ENCODE results near the gene ZNF146. TPM values are rescaled to one million over a fixed set of nuclear protein-coding genes. Genes with fewer than 3 reads are reported as not detected.

The ZNF146 gene
- total RNA-seq, 1 donor from 2014 or later: 70.0 TPM

GRCh38 chr19:36257520-36257876, 42.6 kb downstream of the ZNF146 start:
- Mint-ChIP-seq H3K4me3 (ENCODE audit: unreplicated experiment) (peak overlapping the region; percentile 58), H3K9me3 (ENCODE audit: unreplicated experiment) (peaks cover 5% of the 10 kb centered on the region), H3K36me3 (ENCODE audit: unreplicated experiment) (peaks cover 6% of the 10 kb centered on the region), H3K4me1 (ENCODE audit: unreplicated experiment) (no peaks in the 10 kb centered on the region), H3K27me3 (ENCODE audit: unreplicated experiment) (no peaks in the 10 kb centered on the region), H3K27ac (ENCODE audit: unreplicated experiment) (no peak overlapping the region)
- no peak for DNase-seq (ENCODE audit: extremely low spot score, unreplicated experiment)
- no peak for TF ChIP-seq CTCF (IDR thresholded peaks at IDR 0.05)

GRCh38 chr19:36258028-36258875, 43.3 kb downstream of the ZNF146 start:
- Mint-ChIP-seq H3K9me3 (ENCODE audit: unreplicated experiment) (peaks cover 7% of the 10 kb centered on the region), H3K36me3 (ENCODE audit: unreplicated experiment) (peaks cover 6% of the 10 kb centered on the region), H3K4me1 (ENCODE audit: unreplicated experiment) (no peaks in the 10 kb centered on the region), H3K27me3 (ENCODE audit: unreplicated experiment) (no peaks in the 10 kb centered on the region), H3K4me3 (ENCODE audit: unreplicated experiment) (peak overlapping the region; percentile 58), H3K27ac (ENCODE audit: unreplicated experiment) (no peak overlapping the region)
- peak; percentile 62 for DNase-seq (ENCODE audit: extremely low spot score, unreplicated experiment)
- no peak for TF ChIP-seq CTCF (IDR thresholded peaks at IDR 0.05)

- peak; percentile 69 for DNase-seq (ENCODE audit: extremely low spot score, unreplicated experiment)
- Mint-ChIP-seq H3K4me3 (ENCODE audit: unreplicated experiment) (no peak overlapping the region), H3K36me3 (ENCODE audit: unreplicated experiment) (peaks cover 6% of the 10 kb centered on the region), H3K27ac (ENCODE audit: unreplicated experiment) (no peak overlapping the region), H3K9me3 (ENCODE audit: unreplicated experiment) (peaks cover 15% of the 10 kb centered on the region), H3K27me3 (ENCODE audit: unreplicated experiment) (no peaks in the 10 kb centered on the region), H3K4me1 (ENCODE audit: unreplicated experiment) (no peaks in the 10 kb centered on the region)
- no peak for TF ChIP-seq CTCF (IDR thresholded peaks at IDR 0.05)
Measured at GRCh38 chr19:36259211-36259610, 44.3 kb downstream of the ZNF146 start.

- H3K27me3 Mint-ChIP-seq (ENCODE audit: unreplicated experiment): no peaks in the 10 kb centered on the region
- H3K9me3 Mint-ChIP-seq (ENCODE audit: unreplicated experiment): peaks cover 22% of the 10 kb centered on the region
- H3K36me3 Mint-ChIP-seq (ENCODE audit: unreplicated experiment): no peaks in the 10 kb centered on the region
- H3K27ac Mint-ChIP-seq (ENCODE audit: unreplicated experiment): no peak overlapping the region
- H3K4me3 Mint-ChIP-seq (ENCODE audit: unreplicated experiment): no peak overlapping the region
- DNase-seq (ENCODE audit: extremely low spot score, unreplicated experiment): no peak
- no peaks in the 10 kb centered on the region for H3K4me1 Mint-ChIP-seq (ENCODE audit: unreplicated experiment)
- TF ChIP-seq CTCF (IDR thresholded peaks at IDR 0.05): no peak
Measured at GRCh38 chr19:36265064-36265463, 50.2 kb downstream of the ZNF146 start.

- H3K9me3 Mint-ChIP-seq (ENCODE audit: unreplicated experiment): peaks cover 22% of the 10 kb centered on the region
- no peak for DNase-seq (ENCODE audit: extremely low spot score, unreplicated experiment)
Measured at GRCh38 chr19:36265856-36266374, 51.0 kb downstream of the ZNF146 start.

More at GRCh38 chr19:36265856-36266374, 51.0 kb downstream of the ZNF146 start:
- Mint-ChIP-seq H3K4me3 (ENCODE audit: unreplicated experiment) (no peak overlapping the region), H3K4me1 (ENCODE audit: unreplicated experiment) (no peaks in the 10 kb centered on the region), H3K27me3 (ENCODE audit: unreplicated experiment) (no peaks in the 10 kb centered on the region), H3K36me3 (ENCODE audit: unreplicated experiment) (no peaks in the 10 kb centered on the region), H3K27ac (ENCODE audit: unreplicated experiment) (no peak overlapping the region)
- TF ChIP-seq CTCF (IDR thresholded peaks at IDR 0.05): no peak

Measured in osteocyte (in vitro differentiated cells).